Hepatocyte (in vitro differentiated cells): ENCODE data around the gene SNAI1.

Experiments
- CTCF ChIP-seq: fragments of 200-600 bp; sonication (generic); IDR thresholded peaks from 2 replicates; pipeline ENCODE4 v1.5.1; 2016; ENCODE audit warnings: antibody characterized with exemption, mild to moderate bottlenecking; ENCODE audit not compliant: poor library complexity
- EZH2 ChIP-seq: fragments of 200-600 bp; sonication (generic); IDR thresholded peaks from 2 replicates; pipeline ENCODE4 v1.6.1; 2016; ENCODE audit warnings: antibody characterized with exemption, mild to moderate bottlenecking, borderline replicate concordance

- no peak for TF ChIP-seq CTCF
- TF ChIP-seq EZH2 = no peak
Observed at GRCh38 chr20:49982072-49982345, 771 bp upstream of the SNAI1 start.
